Measurements from ENCODE around the gene ABCA13.

GRCh38 chr7:48388911-48389310, 217.7 kb downstream of the ABCA13 start:
- TF ChIP-seq CTCF (conservative IDR thresholded peaks at IDR 0.05) (no peak), ZFX (IDR thresholded peaks at IDR 0.05) (no peak)
